Measurements from ENCODE around the gene ATP2C2. TPM values are rescaled to one million over a fixed set of nuclear protein-coding genes. Genes with fewer than 3 reads are reported as not detected.

Gene ATP2C2
- total RNA-seq, 1 experiment from 2014 or later = 4.0 TPM

DNA sequence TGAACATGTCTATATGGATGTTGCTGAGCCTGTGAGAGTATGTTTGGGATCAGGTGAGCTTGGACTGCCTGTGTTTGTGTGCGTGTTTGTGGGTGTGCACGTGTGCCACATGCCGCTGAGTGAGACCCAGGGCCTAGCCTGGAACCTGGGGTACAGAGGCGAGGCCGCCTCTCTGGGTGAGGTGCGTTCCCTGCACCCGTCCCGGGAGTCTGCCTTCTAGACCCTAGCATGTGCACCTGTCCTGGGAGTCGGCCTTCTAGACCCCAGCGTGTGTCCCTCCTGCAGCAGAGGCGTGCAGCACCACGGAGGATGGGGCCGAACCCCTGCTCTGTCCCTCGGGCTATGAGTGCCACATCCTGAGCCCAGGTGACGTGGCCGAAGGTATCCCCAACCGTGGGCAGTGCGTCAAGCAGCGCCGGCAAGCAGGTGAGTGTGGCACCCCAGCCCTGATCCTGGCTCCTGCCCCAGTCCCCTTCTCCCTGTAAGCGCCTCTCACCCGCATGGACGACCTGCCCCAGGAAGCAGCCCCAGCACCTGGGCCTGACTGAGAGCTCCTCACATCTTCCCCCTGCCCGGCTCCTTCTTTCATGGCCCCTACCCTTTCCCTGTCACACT, 49.1 kb upstream of the ATP2C2 start:
- Mint-ChIP-seq H3K36me3 (ENCODE audit: insufficient read depth in 1 of 3, low read depth in 3 of 3) (0 out of 7 replicates have a peak, but pooled peaks cover 0 to 2% (median 0%) of the 10 kb centered on the region in 3 experiments), H3K4me3 (no peak overlapping the region), H3K4me1 (no peaks in the 10 kb centered on the region), H3K9me3 (peaks cover 3 to 5% of the 10 kb centered on the region in 2 experiments; a peak in 2 of 5 replicates), H3K27ac (no peak overlapping the region), H3K27me3 (ENCODE audit: low read depth) (peaks cover 6% of the 10 kb centered on the region)
- H2BK20ac ChIP-seq (ENCODE audit: low read depth, low read length, poor library complexity, severe bottlenecking) = no peak overlapping the region
- H3K23me2 ChIP-seq (ENCODE audit: insufficient read length, low read depth, low read length, poor library complexity, severe bottlenecking) = no peaks in the 10 kb centered on the region
- H3T11ph ChIP-seq (ENCODE audit: low read length) = no peak overlapping the region
- H3K27ac ChIP-seq (ENCODE audit: insufficient read length, low read depth, low read length) = no peak overlapping the region
- H2AFZ ChIP-seq (ENCODE audit: low read length) = no peak overlapping the region
- H3K79me1 ChIP-seq (ENCODE audit: insufficient read depth, low read depth, low read length, poor library complexity, severe bottlenecking) = no peaks in the 10 kb centered on the region
- no peaks in the 10 kb centered on the region for H3K9me3 ChIP-seq (ENCODE audit: control insufficient read depth, low read depth, low read length)
- H3K4me1 ChIP-seq (ENCODE audit: insufficient read depth, low read length) = no peaks in the 10 kb centered on the region
- no peak overlapping the region for H2BK5ac ChIP-seq (ENCODE audit: insufficient read length, low read length)
- no peak for DNase-seq
- H3K56ac ChIP-seq (ENCODE audit: insufficient read length, low read depth, low read length) = no peak overlapping the region
- H3K14ac ChIP-seq (ENCODE audit: insufficient read depth, low read length) = no peak overlapping the region
- H3K27me3 ChIP-seq (ENCODE audit: insufficient read depth, low read length) = no peaks in the 10 kb centered on the region
- H2BK15ac ChIP-seq (ENCODE audit: low read depth, low read length) = no peak overlapping the region
- no peak overlapping the region for H4K5ac ChIP-seq (ENCODE audit: insufficient read length, low read depth, low read length)
- no peak overlapping the region for H3K9ac ChIP-seq (ENCODE audit: extremely low read depth, insufficient read length, low read length)
- H2AK5ac ChIP-seq (ENCODE audit: insufficient read length, low read length) = no peak overlapping the region
- no peak overlapping the region for H2BK120ac ChIP-seq (ENCODE audit: low read depth, low read length, poor library complexity, severe bottlenecking)
- no peak overlapping the region for H3K4me2 ChIP-seq (ENCODE audit: insufficient read depth, insufficient read length, low read length)
- H4K20me1 ChIP-seq (ENCODE audit: control insufficient read depth, insufficient read depth, insufficient read length) = no peaks in the 10 kb centered on the region
- TF ChIP-seq, protein P1, sequence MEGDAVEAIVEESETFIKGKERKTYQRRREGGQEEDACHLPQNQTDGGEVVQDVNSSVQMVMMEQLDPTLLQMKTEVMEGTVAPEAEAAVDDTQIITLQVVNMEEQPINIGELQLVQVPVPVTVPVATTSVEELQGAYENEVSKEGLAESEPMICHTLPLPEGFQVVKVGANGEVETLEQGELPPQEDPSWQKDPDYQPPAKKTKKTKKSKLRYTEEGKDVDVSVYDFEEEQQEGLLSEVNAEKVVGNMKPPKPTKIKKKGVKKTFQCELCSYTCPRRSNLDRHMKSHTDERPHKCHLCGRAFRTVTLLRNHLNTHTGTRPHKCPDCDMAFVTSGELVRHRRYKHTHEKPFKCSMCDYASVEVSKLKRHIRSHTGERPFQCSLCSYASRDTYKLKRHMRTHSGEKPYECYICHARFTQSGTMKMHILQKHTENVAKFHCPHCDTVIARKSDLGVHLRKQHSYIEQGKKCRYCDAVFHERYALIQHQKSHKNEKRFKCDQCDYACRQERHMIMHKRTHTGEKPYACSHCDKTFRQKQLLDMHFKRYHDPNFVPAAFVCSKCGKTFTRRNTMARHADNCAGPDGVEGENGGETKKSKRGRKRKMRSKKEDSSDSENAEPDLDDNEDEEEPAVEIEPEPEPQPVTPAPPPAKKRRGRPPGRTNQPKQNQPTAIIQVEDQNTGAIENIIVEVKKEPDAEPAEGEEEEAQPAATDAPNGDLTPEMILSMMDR (conservative IDR thresholded peaks at IDR 0.05) = no peak
- H4K8ac ChIP-seq (replicated peaks; ENCODE audit: insufficient read length, low read depth, low read length) = no peak overlapping the region
- H3K18ac ChIP-seq (ENCODE audit: insufficient read length, low read depth, low read length) = no peak overlapping the region
- H3K4ac ChIP-seq (ENCODE audit: low read depth, low read length) = no peak overlapping the region
- no peak overlapping the region for H3K23ac ChIP-seq (ENCODE audit: insufficient read length, low read depth, low read length)
- no peak overlapping the region for H2BK12ac ChIP-seq (ENCODE audit: insufficient read length, low read depth, low read length)
- WGBS (ENCODE audit: extremely low coverage, insufficient read length, low lambda C conversion rate) = no CpG with 5 or more reads among the region's 24 CpGs
- no peaks in the 10 kb centered on the region for H3K79me2 ChIP-seq (ENCODE audit: insufficient read depth, low read length)
- no peak overlapping the region for H4K91ac ChIP-seq (ENCODE audit: insufficient read length, low read depth, low read length)

All from H9 (cell line).